Suprapubic skin (tissue), 4 donors: ENCODE measurements around the gene AK2. TPM values are rescaled to one million over a fixed set of nuclear protein-coding genes. Genes with fewer than 3 reads are reported as not detected.

Experiments used
- DNase-seq, 2 donors: peaks; one replicate each; pipeline ENCODE4 v3.0.0-alpha.2; 2019; ENCODE audit warnings: low spot score in 2 of 2
- H3K27ac ChIP-seq: fragments of 200-600 bp; sonication (generic); one replicate; pipeline ENCODE4 v1.5.1; 2019
- H3K27me3 ChIP-seq: fragments of 200-600 bp; sonication (generic); one replicate; pipeline ENCODE4 v1.5.1; 2019
- H3K36me3 ChIP-seq: fragments of 200-600 bp; sonication (generic); one replicate; pipeline ENCODE4 v1.5.1; 2019
- H3K4me1 ChIP-seq: fragments of 200-600 bp; sonication (generic); one replicate; pipeline ENCODE4 v1.5.1; 2019
- H3K4me3 ChIP-seq: fragments of 200-600 bp; sonication (generic); one replicate; pipeline ENCODE4 v1.5.1; 2019; ENCODE audit warnings: mild to moderate bottlenecking
- H3K9me3 ChIP-seq: fragments of 200-600 bp; sonication (generic); one replicate; pipeline ENCODE4 v1.5.1; 2019
- CTCF ChIP-seq, 2 donors: fragments of 200-600 bp in 1 of 2; fragments of 450-650 bp in 1 of 2; sonication (generic) in 1 of 2; IDR thresholded peaks; one replicate each; pipeline ENCODE4 v1.5.1; 2016 to 2019; ENCODE audit warnings: antibody characterized with exemption in 2 of 2, mild to moderate bottlenecking in 1 of 2, moderate library complexity in 1 of 2
- EP300 ChIP-seq: sonication (generic); formaldehyde crosslinking; IDR thresholded peaks from one replicate; pipeline ENCODE4 v1.6.1; 2017; ENCODE audit warnings: antibody characterized with exemption
- POLR2A ChIP-seq, 2 donors: fragments of 450-650 bp; IDR thresholded peaks; one replicate each; pipeline ENCODE4 v1.6.1; 2017; ENCODE audit warnings: antibody characterized with exemption in 2 of 2, mild to moderate bottlenecking in 2 of 2, moderate library complexity in 2 of 2
- POLR2AphosphoS5 ChIP-seq, 3 donors: sonication (generic); formaldehyde crosslinking; IDR thresholded peaks; one replicate each; pipeline ENCODE4 v1.6.1; 2017; ENCODE audit warnings: antibody characterized with exemption in 3 of 3
- WGBS: methylation state at CpG from one replicate; pipeline ENCODE4 v1.1.5; 2018; 5-methylcytosine and 5-hydroxymethylcytosine counted together
- total RNA-seq, 4 donors: library from RNA; depleted of rRNA; stranded (reverse); fragments of >200 nt; gene quantifications; one replicate each; pipeline ENCODE4 v1.1.0, GENCODE V29; 2016

AK2 gene
- total RNA-seq, 4 donors from 2014 or later, result 122 to 139 (median 125) TPM

GRCh38 chr1:33081554-33082305 lies 45.0 kb upstream of the AK2 start:
- no peaks in the 10 kb centered on the region for H3K27me3 ChIP-seq
- 11% methylated on average over 23 of the region's 35 CpGs for WGBS
- H3K9me3 ChIP-seq, result no peaks in the 10 kb centered on the region
- H3K27ac ChIP-seq, result peak overlapping the region; percentile 8
- DNase-seq, result no peak
- peak overlapping the region; percentile 77 for H3K4me3 ChIP-seq
- TF ChIP-seq CTCF (IDR thresholded peaks at IDR 0.05), result no peak
- no peak for TF ChIP-seq EP300
- no peak for TF ChIP-seq POLR2AphosphoS5 (IDR thresholded peaks at IDR 0.05)
- TF ChIP-seq POLR2A (IDR thresholded peaks at IDR 0.05), result no peak
- H3K36me3 ChIP-seq, result no peaks in the 10 kb centered on the region
- peaks cover 28% of the 10 kb centered on the region for H3K4me1 ChIP-seq

- Histone ChIP-seq H3K4me3 (peak within 1 kb of the TSS; percentile 77), H3K4me1 (peaks cover 28% of the 10 kb centered on the region), H3K9me3 (no peaks in the 10 kb centered on the region), H3K36me3 (no peaks in the 10 kb centered on the region), H3K27ac (peak within 1 kb of the TSS; percentile 8), H3K27me3 (no peaks in the 10 kb centered on the region)
- 0% methylated on average over 27 of the region's 52 CpGs for WGBS
- peak; percentile 99 for DNase-seq
- peak in 1 of 2 donors; percentile 39 for TF ChIP-seq POLR2A (IDR thresholded peaks at IDR 0.05)
- peak in 1 of 3 donors; percentile 21 for TF ChIP-seq POLR2AphosphoS5 (IDR thresholded peaks at IDR 0.05)
- TF ChIP-seq CTCF (IDR thresholded peaks at IDR 0.05), result no peak
These were observed 44.3 kb upstream of the AK2 start, which contains the start of gene AZIN2 for GRCh38 chr1:33080885-33081553. AZIN2 (plus strand) TSS chr1:33081153; CDS start chr1:33082250, 1,097 bp downstream.

- Histone ChIP-seq H3K36me3 (no peaks in the 10 kb centered on the region), H3K4me3 (peak overlapping the region; percentile 77), H3K4me1 (peaks cover 28% of the 10 kb centered on the region), H3K27me3 (no peaks in the 10 kb centered on the region), H3K9me3 (no peaks in the 10 kb centered on the region), H3K27ac (no peak overlapping the region)
- TF ChIP-seq EP300, result no peak
- no peak for TF ChIP-seq POLR2A (IDR thresholded peaks at IDR 0.05)
- no peak for TF ChIP-seq CTCF (IDR thresholded peaks at IDR 0.05)
- WGBS, result 49% methylated on average over 6 of the region's 6 CpGs
- no peak for DNase-seq
These were observed 43.7 kb upstream of the AK2 start for GRCh38 chr1:33080373-33080772.

- no peaks in the 10 kb centered on the region for H3K27me3 ChIP-seq
- no peaks in the 10 kb centered on the region for H3K36me3 ChIP-seq
- no peak for TF ChIP-seq POLR2A (IDR thresholded peaks at IDR 0.05)
- no peak for TF ChIP-seq CTCF (IDR thresholded peaks at IDR 0.05)
- TF ChIP-seq EP300, result no peak
- TF ChIP-seq POLR2AphosphoS5 (IDR thresholded peaks at IDR 0.05), result no peak
These were observed 41.4 kb upstream of the AK2 start for GRCh38 chr1:33078030-33078591.

More at GRCh38 chr1:33078030-33078591, 41.4 kb upstream of the AK2 start:
- no peak for DNase-seq
- 57% methylated on average over 1 of the region's 1 CpG for WGBS
- Histone ChIP-seq H3K27ac (no peak overlapping the region), H3K9me3 (no peaks in the 10 kb centered on the region), H3K4me1 (peaks cover 28% of the 10 kb centered on the region), H3K4me3 (no peak overlapping the region)
